Activated T-cell treated with anti-CD3 and anti-CD28 coated beads, Interleukin-2, amount 50 U/mL, for 24 hours (primary cell): Measurements from ENCODE around the gene PACS2.

Experiments
- DNase-seq: peaks from one replicate; pipeline ENCODE4 v3.0.0-alpha.2; 2020
- H3K27ac Mint-ChIP-seq: 2 replicates; pipeline ENCODE4 v1.8.0; 2020; ENCODE audit warnings: mild to moderate bottlenecking, mixed read lengths
- H3K27me3 Mint-ChIP-seq: 2 replicates; pipeline ENCODE4 v1.8.0; 2020; ENCODE audit warnings: mixed read lengths
- H3K36me3 Mint-ChIP-seq: 2 replicates; pipeline ENCODE4 v1.8.0; 2020; ENCODE audit warnings: low read depth, mixed read lengths
- H3K4me1 Mint-ChIP-seq: 2 replicates; pipeline ENCODE4 v1.8.0; 2020; ENCODE audit warnings: low read depth, mixed read lengths
- H3K4me3 Mint-ChIP-seq: 2 replicates; pipeline ENCODE4 v1.8.0; 2020; ENCODE audit warnings: mild to moderate bottlenecking, moderate library complexity, mixed read lengths
- H3K9me3 Mint-ChIP-seq: 2 replicates; pipeline ENCODE4 v1.8.0; 2020; ENCODE audit warnings: mixed read lengths

PACS2 gene

GRCh38 chr14:105432657-105433056 is 118.1 kb downstream of the PACS2 start:
- Mint-ChIP-seq H3K27me3 (no peaks in the 10 kb centered on the region), H3K9me3 (no peaks in the 10 kb centered on the region)

GRCh38 chr14:105433161-105433605 is 118.6 kb downstream of the PACS2 start:
- H3K4me1 Mint-ChIP-seq, result peaks cover 18% of the 10 kb centered on the region
- H3K27ac Mint-ChIP-seq, result no peak overlapping the region
- H3K36me3 Mint-ChIP-seq, result peaks cover 73% of the 10 kb centered on the region
- DNase-seq, result no peak
- H3K27me3 Mint-ChIP-seq, result no peaks in the 10 kb centered on the region
- H3K4me3 Mint-ChIP-seq, result no peak overlapping the region
- no peaks in the 10 kb centered on the region for H3K9me3 Mint-ChIP-seq

More at GRCh38 chr14:105432657-105433056, 118.1 kb downstream of the PACS2 start:
- Mint-ChIP-seq H3K4me3 (no peak overlapping the region), H3K36me3 (peaks cover 74% of the 10 kb centered on the region), H3K27ac (no peak overlapping the region), H3K4me1 (peaks cover 22% of the 10 kb centered on the region)
- no peak for DNase-seq

- peaks cover 59% of the 10 kb centered on the region for H3K36me3 Mint-ChIP-seq
- no peaks in the 10 kb centered on the region for H3K9me3 Mint-ChIP-seq
- DNase-seq, result no peak
- no peak overlapping the region for H3K27ac Mint-ChIP-seq
- H3K27me3 Mint-ChIP-seq, result no peaks in the 10 kb centered on the region
- no peak overlapping the region for H3K4me3 Mint-ChIP-seq
- peaks cover 12% of the 10 kb centered on the region for H3K4me1 Mint-ChIP-seq
These were observed 121.9 kb downstream of the PACS2 start for GRCh38 chr14:105436402-105436801.

- no peak overlapping the region for H3K4me3 Mint-ChIP-seq
- H3K36me3 Mint-ChIP-seq, result peaks cover 63% of the 10 kb centered on the region
- H3K27me3 Mint-ChIP-seq, result no peaks in the 10 kb centered on the region
- H3K4me1 Mint-ChIP-seq, result peaks cover 12% of the 10 kb centered on the region
- no peak for DNase-seq
- H3K27ac Mint-ChIP-seq, result no peak overlapping the region
- no peaks in the 10 kb centered on the region for H3K9me3 Mint-ChIP-seq
These were observed 122.6 kb downstream of the PACS2 start for GRCh38 chr14:105436891-105437722.

GRCh38 chr14:105437723-105438500 is 123.4 kb downstream of the PACS2 start:
- H3K36me3 Mint-ChIP-seq, result peaks cover 66% of the 10 kb centered on the region
- peaks cover 12% of the 10 kb centered on the region for H3K4me1 Mint-ChIP-seq
- H3K4me3 Mint-ChIP-seq, result no peak overlapping the region
- H3K27me3 Mint-ChIP-seq, result no peaks in the 10 kb centered on the region
- H3K9me3 Mint-ChIP-seq, result no peaks in the 10 kb centered on the region
- H3K27ac Mint-ChIP-seq, result no peak overlapping the region
- no peak for DNase-seq

GRCh38 chr14:105439179-105439578 is 124.6 kb downstream of the PACS2 start:
- Mint-ChIP-seq H3K27ac (no peak overlapping the region), H3K4me3 (no peak overlapping the region), H3K9me3 (no peaks in the 10 kb centered on the region), H3K27me3 (no peaks in the 10 kb centered on the region), H3K36me3 (peaks cover 65% of the 10 kb centered on the region), H3K4me1 (peaks cover 12% of the 10 kb centered on the region)
- no peak for DNase-seq

- no peak for DNase-seq
- Mint-ChIP-seq H3K9me3 (no peaks in the 10 kb centered on the region), H3K4me1 (peaks cover 9% of the 10 kb centered on the region), H3K27ac (no peak overlapping the region), H3K27me3 (no peaks in the 10 kb centered on the region), H3K36me3 (peaks cover 62% of the 10 kb centered on the region), H3K4me3 (no peak overlapping the region)
These were observed 125.4 kb downstream of the PACS2 start for GRCh38 chr14:105439710-105440553.

GRCh38 chr14:105440554-105440900 is 126.0 kb downstream of the PACS2 start:
- Mint-ChIP-seq H3K4me1 (peaks cover 6% of the 10 kb centered on the region), H3K36me3 (peaks cover 60% of the 10 kb centered on the region), H3K27ac (no peak overlapping the region), H3K27me3 (no peaks in the 10 kb centered on the region), H3K4me3 (no peak overlapping the region), H3K9me3 (no peaks in the 10 kb centered on the region)
- no peak for DNase-seq

- H3K4me1 Mint-ChIP-seq, result peaks cover 3% of the 10 kb centered on the region
- no peak for DNase-seq
- H3K27ac Mint-ChIP-seq, result no peak overlapping the region
- peaks cover 60% of the 10 kb centered on the region for H3K36me3 Mint-ChIP-seq
- H3K27me3 Mint-ChIP-seq, result no peaks in the 10 kb centered on the region
- H3K4me3 Mint-ChIP-seq, result no peak overlapping the region
- no peaks in the 10 kb centered on the region for H3K9me3 Mint-ChIP-seq
These were observed 126.4 kb downstream of the PACS2 start for GRCh38 chr14:105440992-105441391.

- Mint-ChIP-seq H3K27ac (no peak overlapping the region), H3K4me3 (no peak overlapping the region), H3K4me1 (no peaks in the 10 kb centered on the region), H3K9me3 (no peaks in the 10 kb centered on the region), H3K27me3 (no peaks in the 10 kb centered on the region), H3K36me3 (peaks cover 58% of the 10 kb centered on the region)
- DNase-seq, result no peak
These were observed 127.6 kb downstream of the PACS2 start for GRCh38 chr14:105442125-105442524.

GRCh38 chr14:105442834-105443233 is 128.3 kb downstream of the PACS2 start:
- no peaks in the 10 kb centered on the region for H3K4me1 Mint-ChIP-seq
- DNase-seq, result no peak
- H3K36me3 Mint-ChIP-seq, result peaks cover 59% of the 10 kb centered on the region
- H3K9me3 Mint-ChIP-seq, result no peaks in the 10 kb centered on the region
- H3K27me3 Mint-ChIP-seq, result no peaks in the 10 kb centered on the region
- no peak overlapping the region for H3K27ac Mint-ChIP-seq
- H3K4me3 Mint-ChIP-seq, result no peak overlapping the region

GRCh38 chr14:105444859-105445258 is 130.3 kb downstream of the PACS2 start:
- Mint-ChIP-seq H3K4me3 (no peak overlapping the region), H3K4me1 (no peaks in the 10 kb centered on the region), H3K9me3 (no peaks in the 10 kb centered on the region), H3K27me3 (no peaks in the 10 kb centered on the region), H3K36me3 (peaks cover 61% of the 10 kb centered on the region), H3K27ac (no peak overlapping the region)
- DNase-seq, result no peak

- H3K27me3 Mint-ChIP-seq, result no peaks in the 10 kb centered on the region
- H3K4me1 Mint-ChIP-seq, result no peaks in the 10 kb centered on the region
- H3K27ac Mint-ChIP-seq, result no peak overlapping the region
- H3K36me3 Mint-ChIP-seq, result peaks cover 63% of the 10 kb centered on the region
- H3K9me3 Mint-ChIP-seq, result no peaks in the 10 kb centered on the region
- no peak overlapping the region for H3K4me3 Mint-ChIP-seq
- DNase-seq, result no peak
These were observed 130.7 kb downstream of the PACS2 start for GRCh38 chr14:105445290-105445689.
